ENCODE data around the gene SPOCK3.

- TF ChIP-seq CTCF (conservative IDR thresholded peaks at IDR 0.05 in 1 of 2, IDR thresholded peaks at IDR 0.05 in 1 of 2; ENCODE audit: extremely low read depth in 1 of 2, insufficient read depth in 1 of 2, low read depth in 1 of 2, low read length in 2 of 2): no peak
- no peak for TF ChIP-seq EZH2 (IDR thresholded peaks at IDR 0.05; ENCODE audit: borderline replicate concordance, low read length)
Measured at GRCh38 chr4:167023364-167023925, 210.8 kb downstream of the SPOCK3 start.

Data from mammary epithelial cell (primary cell).